ENCODE measurements around the gene AEBP2. TPM values are rescaled to one million over a fixed set of nuclear protein-coding genes. Genes with fewer than 3 reads are reported as not detected.

The AEBP2 gene
- total and polyA plus RNA-seq, 2 of the 13 experiments (the other 11 are each of a cell fraction or from before 2014, with no cell fraction given): 9.2 to 17.9 TPM

- no peak for TF ChIP-seq FOXA1 (IDR thresholded peaks at IDR 0.05)
- TF ChIP-seq FOXA1 (CRISPR knock-in tag; IDR thresholded peaks at IDR 0.05): no peak
- TF ChIP-seq, protein P1, sequence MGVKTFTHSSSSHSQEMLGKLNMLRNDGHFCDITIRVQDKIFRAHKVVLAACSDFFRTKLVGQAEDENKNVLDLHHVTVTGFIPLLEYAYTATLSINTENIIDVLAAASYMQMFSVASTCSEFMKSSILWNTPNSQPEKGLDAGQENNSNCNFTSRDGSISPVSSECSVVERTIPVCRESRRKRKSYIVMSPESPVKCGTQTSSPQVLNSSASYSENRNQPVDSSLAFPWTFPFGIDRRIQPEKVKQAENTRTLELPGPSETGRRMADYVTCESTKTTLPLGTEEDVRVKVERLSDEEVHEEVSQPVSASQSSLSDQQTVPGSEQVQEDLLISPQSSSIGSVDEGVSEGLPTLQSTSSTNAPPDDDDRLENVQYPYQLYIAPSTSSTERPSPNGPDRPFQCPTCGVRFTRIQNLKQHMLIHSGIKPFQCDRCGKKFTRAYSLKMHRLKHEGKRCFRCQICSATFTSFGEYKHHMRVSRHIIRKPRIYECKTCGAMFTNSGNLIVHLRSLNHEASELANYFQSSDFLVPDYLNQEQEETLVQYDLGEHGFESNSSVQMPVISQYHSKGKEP (CRISPR knock-in tag; IDR thresholded peaks at IDR 0.05): no peak
- TF ChIP-seq NFE2L1 (CRISPR knock-in tag; IDR thresholded peaks at IDR 0.05; ENCODE audit: borderline replicate concordance): no peak
Measured at GRCh38 chr12:19436931-19437330, 2.4 kb upstream of the AEBP2 start (continued).

- 36% methylated on average over 3 of the region's 3 CpGs for WGBS (ENCODE audit: low lambda C conversion rate)
- in situ Hi-C loops (cut with HindIII; ENCODE audit: extremely low pct_ligation_motif_present, low pct_unique_long_range_greater_than_20kb): no loop called here
- TF ChIP-seq GABPA (IDR thresholded peaks at IDR 0.05; ENCODE audit: low read depth, low read length) (no peak), GABPA (CRISPR knock-in tag; IDR thresholded peaks at IDR 0.05; ENCODE audit: low read depth) (no peak), POLR2AphosphoS5 (IDR thresholded peaks at IDR 0.05; ENCODE audit: low read depth, low read length) (no peak), ZNF564 (CRISPR knock-in tag; IDR thresholded peaks at IDR 0.05) (no peak), PAX8 (CRISPR knock-in tag; IDR thresholded peaks at IDR 0.05; ENCODE audit: borderline replicate concordance) (no peak), ZNF780A (CRISPR knock-in tag; IDR thresholded peaks at IDR 0.05) (no peak), SRF (IDR thresholded peaks at IDR 0.05; ENCODE audit: low read depth, low read length) (no peak), BRD4 (CRISPR knock-in tag; IDR thresholded peaks at IDR 0.05) (no peak), HOXA9 (CRISPR knock-in tag; IDR thresholded peaks at IDR 0.05; ENCODE audit: borderline replicate concordance) (no peak), NR0B2 (CRISPR knock-in tag; IDR thresholded peaks at IDR 0.05) (no peak), ZFP36 (IDR thresholded peaks at IDR 0.05; ENCODE audit: borderline replicate concordance, low read depth, low read length, partially characterized antibody) (no peak), ZFAT (CRISPR knock-in tag; conservative IDR thresholded peaks at IDR 0.05) (no peak)
- TF ChIP-seq, protein P2, sequence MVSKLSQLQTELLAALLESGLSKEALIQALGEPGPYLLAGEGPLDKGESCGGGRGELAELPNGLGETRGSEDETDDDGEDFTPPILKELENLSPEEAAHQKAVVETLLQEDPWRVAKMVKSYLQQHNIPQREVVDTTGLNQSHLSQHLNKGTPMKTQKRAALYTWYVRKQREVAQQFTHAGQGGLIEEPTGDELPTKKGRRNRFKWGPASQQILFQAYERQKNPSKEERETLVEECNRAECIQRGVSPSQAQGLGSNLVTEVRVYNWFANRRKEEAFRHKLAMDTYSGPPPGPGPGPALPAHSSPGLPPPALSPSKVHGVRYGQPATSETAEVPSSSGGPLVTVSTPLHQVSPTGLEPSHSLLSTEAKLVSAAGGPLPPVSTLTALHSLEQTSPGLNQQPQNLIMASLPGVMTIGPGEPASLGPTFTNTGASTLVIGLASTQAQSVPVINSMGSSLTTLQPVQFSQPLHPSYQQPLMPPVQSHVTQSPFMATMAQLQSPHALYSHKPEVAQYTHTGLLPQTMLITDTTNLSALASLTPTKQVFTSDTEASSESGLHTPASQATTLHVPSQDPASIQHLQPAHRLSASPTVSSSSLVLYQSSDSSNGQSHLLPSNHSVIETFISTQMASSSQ (IDR thresholded peaks at IDR 0.05; ENCODE audit: low read depth): no peak
- TF ChIP-seq, protein P2 (CRISPR knock-in tag; IDR thresholded peaks at IDR 0.05; ENCODE audit: borderline replicate concordance): no peak
Measured at GRCh38 chr12:19437996-19438395, 1.3 kb upstream of the AEBP2 start.

More at GRCh38 chr12:19437996-19438395, 1.3 kb upstream of the AEBP2 start:
- peaks cover 29% of the 10 kb centered on the region for H3K79me2 ChIP-seq (ENCODE audit: insufficient read depth, low read length)
- no peaks in the 10 kb centered on the region for H3K9me3 ChIP-seq (ENCODE audit: low read length)
- H4K20me1 ChIP-seq (ENCODE audit: insufficient read depth, low read length): peaks cover 22% of the 10 kb centered on the region
- H3K36me3 ChIP-seq (replicated peaks in 1 of 2; ENCODE audit: control insufficient read depth in 1 of 2, insufficient read depth in 2 of 2, low read length in 2 of 2): no peaks in the 10 kb centered on the region
- no peak overlapping the region for H3K9ac ChIP-seq (ENCODE audit: insufficient read depth, low read depth, low read length)
- FAIRE-seq (no peak), ATAC-seq (no peak), DNase-seq (ENCODE audit: low spot score) (no peak)
- H2AFZ ChIP-seq (ENCODE audit: low read length): no peak overlapping the region
- BruUV-seq (replicated peaks): no TSS peak
- ChIA-PET POLR2A (interaction anchor here (2.0 kb wide), 1 partner anchor 12 kb away, joined by 5 read pairs; no protein-coding TSS in a partner anchor), CTCF (ENCODE audit: low intra/inter-chr PET ratio, low total read pairs) (no interaction called here)
- H3K4me1 ChIP-seq (ENCODE audit: insufficient read depth, low read length): peaks cover 29% of the 10 kb centered on the region
- no peak overlapping the region for H3K4me3 ChIP-seq (replicated peaks in 1 of 3; ENCODE audit: insufficient read depth in 1 of 3, low read depth in 2 of 3, low read length in 3 of 3)
- intact Hi-C loops (cut with micrococcal nuclease; ENCODE audit: unreplicated experiment): loop anchor here (5.0 kb wide), 1 partner anchor 36 kb away; no protein-coding TSS in a partner anchor
- no peaks in the 10 kb centered on the region for H3K27me3 ChIP-seq (ENCODE audit: control insufficient read depth in 1 of 2, insufficient read depth in 2 of 2, low read length in 2 of 2)
- no peak overlapping the region for H3K27ac ChIP-seq (ENCODE audit: extremely low read length, insufficient read depth, low read length)
- H3K4me2 ChIP-seq (ENCODE audit: low read depth, low read length): no peak overlapping the region
